Urinary bladder (tissue), 3 donors: Measurements from ENCODE around the gene LASP1NB.
"Not testable (repeated sequence)": the region's sequence is repeated elsewhere in the genome, so short reads cannot be mapped to it uniquely, and the experiment has no call there.

Source experiments
- DNase-seq: peaks from one replicate; pipeline ENCODE4 v3.0.0-alpha.2; 2015; ENCODE audit errors: extremely low spot score
- H3K27ac ChIP-seq: one replicate; pipeline ENCODE4 v1.5.1; 2013; ENCODE audit warnings: low read depth, mild to moderate bottlenecking, moderate library complexity
- H3K36me3 ChIP-seq: one replicate; pipeline ENCODE4 v1.6.1; 2013; ENCODE audit warnings: mild to moderate bottlenecking, moderate library complexity; ENCODE audit not compliant: insufficient read depth
- H3K4me1 ChIP-seq: one replicate; pipeline ENCODE4 v1.6.1; 2013; ENCODE audit warnings: mild to moderate bottlenecking, moderate library complexity; ENCODE audit not compliant: insufficient read depth
- H3K4me3 ChIP-seq: one replicate; pipeline ENCODE4 v1.5.1; 2013; ENCODE audit warnings: low read depth, low read length
- WGBS: extraction: QIAGEN DNeasy Blood & Tissue Kit; methylation state at CpG from one replicate; pipeline ENCODE4 v1.1.7; 2013; 5-methylcytosine and 5-hydroxymethylcytosine counted together
- donor health status: healthy with polysubstance abuse.
- donor health status: healthy.

The LASP1NB gene

DNA sequence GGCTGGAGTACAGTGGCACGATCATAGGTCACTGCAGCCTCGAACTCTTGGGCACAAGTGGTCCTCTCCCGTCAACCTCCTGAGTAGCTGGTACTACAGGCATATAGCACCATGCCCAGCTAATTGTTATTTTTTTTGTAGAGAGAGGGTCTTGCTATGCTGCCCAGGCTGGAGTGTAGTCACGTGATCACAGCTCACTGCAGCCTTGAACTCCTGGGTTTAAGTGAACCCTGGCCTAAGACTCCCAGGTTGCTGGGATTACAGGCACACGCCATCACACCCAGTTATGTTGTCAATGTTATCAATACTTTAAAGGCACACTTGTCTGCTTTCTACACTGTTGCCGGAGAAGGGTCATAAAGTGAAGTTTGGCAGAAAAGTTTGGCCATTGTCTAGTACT, 22.0 kb upstream of the LASP1NB start:
- Histone ChIP-seq H3K4me3 (no peak overlapping the region), H3K4me1 (no peaks in the 10 kb centered on the region), H3K27ac (no peak overlapping the region), H3K36me3 (no peaks in the 10 kb centered on the region)
- no peak for DNase-seq
- WGBS: 92% methylated on average over 6 of the region's 6 CpGs

DNA sequence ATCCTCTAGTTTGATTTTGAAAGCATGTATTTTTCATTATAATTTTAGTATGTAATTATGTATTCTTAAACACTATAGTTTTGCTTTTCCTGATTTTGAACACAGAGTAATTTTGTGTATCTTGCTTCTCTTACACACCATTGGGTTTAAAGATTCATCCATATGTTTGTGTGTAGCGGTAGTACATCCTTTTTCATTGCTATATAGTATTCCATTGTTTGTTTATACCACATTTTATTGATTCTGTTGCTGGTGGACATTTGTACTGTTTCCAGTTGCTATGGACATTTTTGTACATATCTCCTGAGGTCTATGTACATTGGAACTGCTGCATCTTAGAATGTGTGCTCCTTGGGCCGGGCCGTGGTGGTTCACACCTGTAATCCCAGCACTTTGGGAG, 20.5 kb upstream of the LASP1NB start:
- WGBS: 98% methylated on average over 3 of the region's 3 CpGs
- DNase-seq: no peak
- H3K4me3 ChIP-seq: no peak overlapping the region
- H3K4me1 ChIP-seq: no peaks in the 10 kb centered on the region
- no peaks in the 10 kb centered on the region for H3K36me3 ChIP-seq
- no peak overlapping the region for H3K27ac ChIP-seq

- H3K36me3 ChIP-seq: no peaks in the 10 kb centered on the region
- no peak overlapping the region for H3K27ac ChIP-seq
- H3K4me3 ChIP-seq: no peak overlapping the region
- no peaks in the 10 kb centered on the region for H3K4me1 ChIP-seq
- 83% methylated on average over 10 of the region's 10 CpGs for WGBS
- no peak for DNase-seq
Observed at GRCh38 chr17:38905375-38905774, 20.0 kb upstream of the LASP1NB start.

- DNase-seq: no peak
- no peaks in the 10 kb centered on the region for H3K36me3 ChIP-seq
- no peaks in the 10 kb centered on the region for H3K4me1 ChIP-seq
- H3K4me3 ChIP-seq: no peak overlapping the region
- 71% methylated on average over 7 of the region's 7 CpGs for WGBS
- no peak overlapping the region for H3K27ac ChIP-seq
Observed at GRCh38 chr17:38906460-38907228, 18.8 kb upstream of the LASP1NB start.

DNA sequence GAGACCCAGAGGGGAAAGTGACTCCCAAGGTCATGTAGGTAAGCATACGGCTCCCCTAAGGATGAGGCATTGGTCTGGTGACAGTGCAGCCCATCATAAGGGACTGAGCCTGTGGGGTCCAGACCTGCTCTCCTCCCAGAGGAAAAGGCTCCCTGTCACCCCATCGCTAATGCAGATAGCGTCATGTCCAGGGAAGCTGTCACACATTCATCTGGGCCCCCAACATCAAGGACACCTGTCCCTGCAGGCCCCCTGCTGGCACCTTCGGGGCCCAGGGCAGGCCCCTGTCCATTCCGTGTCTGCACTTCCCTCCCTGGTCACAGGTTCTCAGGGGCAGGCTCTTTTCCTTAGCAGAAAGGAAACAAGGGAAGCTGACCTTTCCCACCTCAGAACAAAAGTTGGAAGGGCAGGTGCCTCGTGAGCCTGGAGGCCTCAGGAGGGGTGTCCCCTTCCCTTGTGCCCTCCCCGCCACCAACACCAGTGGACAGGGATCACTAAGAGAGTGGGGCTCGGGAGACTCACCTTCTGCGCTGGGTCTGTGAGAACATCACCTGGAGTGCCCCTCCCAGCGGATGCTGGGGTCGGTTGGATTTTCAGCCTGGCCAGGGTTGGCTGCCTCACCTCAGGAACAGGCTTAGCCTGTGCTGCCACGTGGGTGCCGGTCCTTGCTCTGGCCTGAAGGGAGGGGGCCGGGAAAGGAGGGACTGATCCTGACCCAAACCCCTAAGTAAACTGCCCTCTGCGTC, 17.3 kb upstream of the LASP1NB start:
- DNase-seq: no peak
- H3K4me3 ChIP-seq: no peak overlapping the region
- no peaks in the 10 kb centered on the region for H3K4me1 ChIP-seq
- H3K27ac ChIP-seq: no peak overlapping the region
- WGBS: 56% methylated on average over 15 of the region's 15 CpGs
- H3K36me3 ChIP-seq: no peaks in the 10 kb centered on the region

DNA sequence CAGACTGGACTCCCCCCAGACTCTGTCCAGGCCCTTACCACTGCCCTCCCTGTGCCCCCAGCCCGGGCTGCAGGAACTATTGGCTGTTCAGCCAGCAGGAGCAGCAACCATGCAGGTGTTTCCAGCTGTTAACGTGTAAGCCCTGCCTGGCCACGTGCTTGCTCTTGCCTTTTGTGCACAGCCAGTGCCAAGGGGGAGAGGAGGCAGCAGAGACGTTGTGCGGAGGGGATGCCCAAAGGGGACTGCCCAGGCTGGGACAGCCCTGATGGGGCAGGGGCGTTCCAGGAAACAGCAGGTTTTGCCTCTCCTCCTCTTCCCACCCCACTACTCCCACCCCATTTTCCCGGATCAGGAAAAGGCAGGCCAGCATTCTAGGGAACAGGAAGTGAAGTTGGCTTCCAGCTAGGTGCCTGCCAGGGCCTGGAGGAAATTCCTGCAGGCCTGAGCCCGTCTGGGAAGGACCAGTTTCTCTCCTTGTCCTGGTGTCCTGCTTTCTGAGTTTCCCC, 16.7 kb upstream of the LASP1NB start:
- H3K4me1 ChIP-seq: no peaks in the 10 kb centered on the region

GRCh38 chr17:38910325-38910724, 15.1 kb upstream of the LASP1NB start:
- 78% methylated on average over 5 of the region's 5 CpGs for WGBS
- Histone ChIP-seq H3K36me3 (no peaks in the 10 kb centered on the region), H3K27ac (no peak overlapping the region), H3K4me3 (no peak overlapping the region), H3K4me1 (no peaks in the 10 kb centered on the region)
- DNase-seq: no peak

More for the DNA sequence above, 16.7 kb upstream of the LASP1NB start:
- no peak overlapping the region for H3K27ac ChIP-seq
- H3K4me3 ChIP-seq: no peak overlapping the region
- H3K36me3 ChIP-seq: no peaks in the 10 kb centered on the region
- 31% methylated on average over 8 of the region's 8 CpGs for WGBS
- DNase-seq: no peak

- WGBS: 85% methylated on average over 10 of the region's 10 CpGs
- Histone ChIP-seq H3K4me3 (no peak overlapping the region), H3K36me3 (peaks cover 2% of the 10 kb centered on the region), H3K4me1 (no peaks in the 10 kb centered on the region), H3K27ac (no peak overlapping the region)
- no peak for DNase-seq
Observed at GRCh38 chr17:38911081-38911730, 14.2 kb upstream of the LASP1NB start.

- not testable (repeated sequence) for H3K4me1 ChIP-seq, H3K4me3 ChIP-seq, H3K27ac ChIP-seq, H3K36me3 ChIP-seq, DNase-seq
- WGBS: 89% methylated on average over 8 of the region's 8 CpGs
Observed at GRCh38 chr17:38911731-38912081, 13.7 kb upstream of the LASP1NB start.

GRCh38 chr17:38912221-38912813, 13.1 kb upstream of the LASP1NB start:
- Histone ChIP-seq H3K4me3 (no peak overlapping the region), H3K4me1 (no peaks in the 10 kb centered on the region), H3K27ac (no peak overlapping the region), H3K36me3 (peaks cover 2% of the 10 kb centered on the region)
- WGBS: 43% methylated on average over 13 of the region's 13 CpGs
- no peak for DNase-seq

GRCh38 chr17:38914741-38915638, 10.4 kb upstream of the LASP1NB start:
- H3K4me1 ChIP-seq: no peaks in the 10 kb centered on the region
- H3K27ac ChIP-seq: no peak overlapping the region
- peaks cover 11% of the 10 kb centered on the region for H3K36me3 ChIP-seq
- H3K4me3 ChIP-seq: no peak overlapping the region
- 70% methylated on average over 20 of the region's 20 CpGs for WGBS
- no peak for DNase-seq

- no peak overlapping the region for H3K27ac ChIP-seq
- no peak overlapping the region for H3K4me3 ChIP-seq
- H3K4me1 ChIP-seq: no peaks in the 10 kb centered on the region
- no peak for DNase-seq
- 78% methylated on average over 7 of the region's 7 CpGs for WGBS
- H3K36me3 ChIP-seq: peaks cover 11% of the 10 kb centered on the region
Observed at GRCh38 chr17:38915639-38915995, 9.8 kb upstream of the LASP1NB start.

- DNase-seq: no peak
- Histone ChIP-seq H3K36me3 (peaks cover 11% of the 10 kb centered on the region), H3K27ac (no peak overlapping the region), H3K4me3 (no peak overlapping the region), H3K4me1 (no peaks in the 10 kb centered on the region)
- 82% methylated on average over 8 of the region's 8 CpGs for WGBS
Observed at GRCh38 chr17:38916771-38917170, 8.6 kb upstream of the LASP1NB start.
